Measurements from ENCODE around the gene BRD4.

BRD4 gene

GRCh38 chr19:15222738-15223648 is 109.3 kb downstream of the BRD4 start:
- DNase-seq = peak; percentile 93

- no peak for DNase-seq
These were observed 111.5 kb downstream of the BRD4 start for GRCh38 chr19:15220833-15221232.

- DNase-seq = no peak
These were observed 113.8 kb downstream of the BRD4 start for GRCh38 chr19:15218501-15218900.

- no peak for DNase-seq
These were observed 116.0 kb downstream of the BRD4 start for GRCh38 chr19:15216363-15216762.

GRCh38 chr19:15213715-15214381 is 118.5 kb downstream of the BRD4 start:
- no peak for DNase-seq

GRCh38 chr19:15212711-15213110 is 119.6 kb downstream of the BRD4 start:
- DNase-seq = no peak

- peak; percentile 77 for DNase-seq
These were observed 122.0 kb downstream of the BRD4 start for GRCh38 chr19:15210323-15210781.

- no peak for DNase-seq
These were observed 130.8 kb downstream of the BRD4 start for GRCh38 chr19:15201374-15202023.

GRCh38 chr19:15200553-15201364 is 131.6 kb downstream of the BRD4 start, which contains the start of gene NOTCH3:
Gene NOTCH3, minus strand, starts transcription at chr19:15200995. Its CDS starts 90 bp downstream, at chr19:15200905.
- DNase-seq = no peak

- DNase-seq = no peak
These were observed 132.4 kb downstream of the BRD4 start for GRCh38 chr19:15199661-15200552.

- DNase-seq = no peak
These were observed 133.2 kb downstream of the BRD4 start for GRCh38 chr19:15198951-15199660.

- no peak for DNase-seq
These were observed 134.4 kb downstream of the BRD4 start for GRCh38 chr19:15197942-15198341.

- peak; percentile 62 for DNase-seq
These were observed 134.9 kb downstream of the BRD4 start for GRCh38 chr19:15197275-15197941.

GRCh38 chr19:15196360-15197005 is 135.9 kb downstream of the BRD4 start:
- peak; percentile 18 for DNase-seq

GRCh38 chr19:15195371-15196334 is 136.7 kb downstream of the BRD4 start:
- DNase-seq = peak; percentile 41

GRCh38 chr19:15194938-15195337 is 137.4 kb downstream of the BRD4 start:
- no peak for DNase-seq

- no peak for DNase-seq
These were observed 140.4 kb downstream of the BRD4 start for GRCh38 chr19:15191982-15192381.

- DNase-seq = no peak
These were observed 140.8 kb downstream of the BRD4 start for GRCh38 chr19:15191514-15191913.

Measured in hematopoietic multipotent progenitor cell treated with erythropoietin and hydrocortisone succinate and interleukin-3 and kit ligand, for 6 days (in vitro differentiated cells).